NB4 (cell line): ENCODE results near the gene KCTD21.

Experiments used
- DNase-seq: peaks from one replicate; pipeline ENCODE4 v3.0.0; 2010; ENCODE audit warnings: low read depth
- H3K4me3 ChIP-seq: one replicate; pipeline ENCODE4 v1.5.1; 2011; ENCODE audit warnings: mild to moderate bottlenecking, low read depth, low read length, moderate library complexity
- MYC ChIP-seq: IDR thresholded peaks from 2 replicates; pipeline ENCODE4 v1.6.1; 2011; ENCODE audit warnings: low read depth, low read length
- POLR2A ChIP-seq: IDR thresholded peaks from 2 replicates; pipeline ENCODE4 v1.6.1; 2011; ENCODE audit warnings: mild to moderate bottlenecking; ENCODE audit not compliant: insufficient read length; ENCODE audit errors: extremely low read depth
- TF ChIP-seq, protein P1 (sequence below): IDR thresholded peaks from one replicate; pipeline ENCODE4 v1.5.1; 2012; ENCODE audit warnings: low read depth, low read length
- TF ChIP-seq, protein P2 (sequence below): IDR thresholded peaks from 2 replicates; pipeline ENCODE4 v1.6.1; 2011; ENCODE audit warnings: low read depth, low read length

Gene KCTD21

GRCh38 chr11:78145511-78146025 lies 42.9 kb downstream of the KCTD21 start:
- no peak overlapping the region for H3K4me3 ChIP-seq
- TF ChIP-seq MYC (no peak), POLR2A (no peak)
- TF ChIP-seq, protein P1, sequence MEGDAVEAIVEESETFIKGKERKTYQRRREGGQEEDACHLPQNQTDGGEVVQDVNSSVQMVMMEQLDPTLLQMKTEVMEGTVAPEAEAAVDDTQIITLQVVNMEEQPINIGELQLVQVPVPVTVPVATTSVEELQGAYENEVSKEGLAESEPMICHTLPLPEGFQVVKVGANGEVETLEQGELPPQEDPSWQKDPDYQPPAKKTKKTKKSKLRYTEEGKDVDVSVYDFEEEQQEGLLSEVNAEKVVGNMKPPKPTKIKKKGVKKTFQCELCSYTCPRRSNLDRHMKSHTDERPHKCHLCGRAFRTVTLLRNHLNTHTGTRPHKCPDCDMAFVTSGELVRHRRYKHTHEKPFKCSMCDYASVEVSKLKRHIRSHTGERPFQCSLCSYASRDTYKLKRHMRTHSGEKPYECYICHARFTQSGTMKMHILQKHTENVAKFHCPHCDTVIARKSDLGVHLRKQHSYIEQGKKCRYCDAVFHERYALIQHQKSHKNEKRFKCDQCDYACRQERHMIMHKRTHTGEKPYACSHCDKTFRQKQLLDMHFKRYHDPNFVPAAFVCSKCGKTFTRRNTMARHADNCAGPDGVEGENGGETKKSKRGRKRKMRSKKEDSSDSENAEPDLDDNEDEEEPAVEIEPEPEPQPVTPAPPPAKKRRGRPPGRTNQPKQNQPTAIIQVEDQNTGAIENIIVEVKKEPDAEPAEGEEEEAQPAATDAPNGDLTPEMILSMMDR = no peak
- TF ChIP-seq, protein P2, sequence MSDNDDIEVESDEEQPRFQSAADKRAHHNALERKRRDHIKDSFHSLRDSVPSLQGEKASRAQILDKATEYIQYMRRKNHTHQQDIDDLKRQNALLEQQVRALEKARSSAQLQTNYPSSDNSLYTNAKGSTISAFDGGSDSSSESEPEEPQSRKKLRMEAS = no peak
- no peak for DNase-seq

DNA sequence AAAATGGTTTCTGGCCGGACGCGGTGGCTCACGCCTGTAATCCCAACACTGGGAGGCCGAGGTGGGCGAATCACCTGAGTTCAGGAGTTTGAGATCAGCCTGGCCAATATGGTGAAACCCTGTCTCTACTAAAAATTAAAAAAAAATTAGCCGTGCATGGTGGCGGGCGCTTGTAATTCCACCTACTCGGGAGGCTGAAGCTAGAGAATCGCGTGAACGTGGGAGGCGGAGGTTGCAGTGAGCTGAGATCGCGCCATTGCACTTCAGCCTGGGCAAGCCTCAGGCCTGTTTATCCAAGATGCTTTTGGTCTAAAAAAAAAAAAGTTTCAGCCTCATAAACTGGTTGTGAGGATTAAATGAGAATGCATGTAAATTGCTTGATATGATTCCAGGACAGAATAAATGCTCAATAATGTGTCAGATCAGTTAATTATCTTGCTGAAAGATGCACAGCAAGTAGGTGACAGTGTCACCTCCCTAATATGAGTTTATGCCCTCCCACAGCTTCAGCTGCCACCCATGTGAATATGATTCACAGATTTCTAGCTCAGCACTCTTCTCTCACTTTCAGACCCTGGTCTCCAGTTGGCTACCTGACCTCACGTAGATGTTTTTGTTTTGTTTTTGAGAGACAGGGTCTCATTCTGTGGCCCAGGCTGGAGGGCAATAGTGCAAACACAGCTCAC lies 47.9 kb downstream of the KCTD21 start:
- peak overlapping the region; percentile 99 for H3K4me3 ChIP-seq
- TF ChIP-seq, protein P2 = no peak
- no peak for TF ChIP-seq MYC
- TF ChIP-seq POLR2A = no peak
- TF ChIP-seq, protein P1 = no peak
- peak; percentile 52 for DNase-seq

- H3K4me3 ChIP-seq = peak within 1 kb of the TSS; percentile 99
- TF ChIP-seq, protein P1 = no peak
- peak; percentile 99 for TF ChIP-seq MYC
- TF ChIP-seq, protein P2 = peak; percentile 98
- peak; percentile 93 for TF ChIP-seq POLR2A
- DNase-seq = peak; percentile 99
These were observed 48.7 kb downstream of the KCTD21 start, which contains the start of gene ALG8 for GRCh38 chr11:78139422-78140391. ALG8 (minus strand) TSS chr11:78139626; CDS start chr11:78139588, 38 bp downstream.

DNA sequence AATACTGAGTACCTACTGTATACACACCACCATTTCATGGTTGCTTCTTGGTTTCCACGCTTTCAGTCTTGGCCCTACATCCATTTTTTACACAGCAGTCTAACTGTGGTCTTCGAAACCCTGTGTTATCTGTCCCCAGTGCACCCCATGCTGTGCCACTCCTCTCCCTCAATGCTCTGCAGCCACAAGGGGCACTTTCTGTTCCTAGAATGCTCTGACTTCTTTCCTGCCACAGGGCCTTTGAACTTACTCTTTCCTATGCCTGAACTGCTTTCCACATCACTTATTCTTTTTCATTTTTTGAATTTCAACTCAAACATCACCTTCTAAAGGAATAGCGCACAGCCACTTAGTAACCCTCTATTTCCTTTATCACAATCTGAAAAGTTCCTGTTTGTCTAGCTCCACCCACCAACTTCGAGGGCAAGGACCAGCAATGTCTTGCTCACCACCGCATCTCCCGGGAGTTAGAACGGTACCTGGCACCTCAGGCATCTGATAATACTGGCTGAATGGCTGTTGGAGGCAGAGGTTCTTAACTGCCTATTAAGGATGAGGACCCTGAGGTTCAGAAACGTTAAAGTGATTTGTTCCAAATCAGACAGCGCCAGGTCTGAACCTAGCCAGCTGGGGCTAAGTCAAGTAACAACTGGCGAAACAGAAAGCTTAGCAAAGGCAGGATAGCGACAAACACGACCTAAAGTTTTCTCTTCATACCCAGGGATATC lies 49.6 kb downstream of the KCTD21 start:
- peak; percentile 81 for DNase-seq
- no peak for TF ChIP-seq MYC
- TF ChIP-seq, protein P2 = no peak
- TF ChIP-seq, protein P1 = no peak
- no peak for TF ChIP-seq POLR2A
- peak overlapping the region; percentile 99 for H3K4me3 ChIP-seq

DNA sequence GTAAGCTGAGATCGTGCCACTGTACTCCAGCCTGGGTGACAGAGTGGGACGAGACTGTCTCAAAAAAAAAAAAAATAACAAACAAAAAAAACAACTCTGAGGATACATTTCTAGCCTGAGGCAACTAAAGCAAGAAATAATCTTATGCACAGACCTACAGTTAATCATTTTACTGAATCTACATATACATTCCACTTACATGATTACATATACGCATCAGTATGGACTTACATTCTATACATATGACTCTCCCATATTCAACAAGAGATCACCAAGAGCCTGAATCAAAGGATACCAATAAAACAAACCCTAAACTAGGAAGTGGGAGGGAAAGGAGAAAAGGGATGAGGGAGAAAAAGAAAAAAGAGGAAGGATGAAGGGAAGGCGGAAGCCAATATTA lies 50.1 kb downstream of the KCTD21 start:
- no peak for DNase-seq
- TF ChIP-seq, protein P2 = no peak
- TF ChIP-seq, protein P1 = no peak
- TF ChIP-seq POLR2A = no peak
- no peak for TF ChIP-seq MYC
- peak overlapping the region; percentile 99 for H3K4me3 ChIP-seq
